Femur (tissue), 1 donor: Measurements from ENCODE around the gene IFT88.

Experiments used
- DNase-seq: peaks from one replicate; pipeline ENCODE4 v3.0.0-alpha.2; 2017

IFT88 gene

DNA sequence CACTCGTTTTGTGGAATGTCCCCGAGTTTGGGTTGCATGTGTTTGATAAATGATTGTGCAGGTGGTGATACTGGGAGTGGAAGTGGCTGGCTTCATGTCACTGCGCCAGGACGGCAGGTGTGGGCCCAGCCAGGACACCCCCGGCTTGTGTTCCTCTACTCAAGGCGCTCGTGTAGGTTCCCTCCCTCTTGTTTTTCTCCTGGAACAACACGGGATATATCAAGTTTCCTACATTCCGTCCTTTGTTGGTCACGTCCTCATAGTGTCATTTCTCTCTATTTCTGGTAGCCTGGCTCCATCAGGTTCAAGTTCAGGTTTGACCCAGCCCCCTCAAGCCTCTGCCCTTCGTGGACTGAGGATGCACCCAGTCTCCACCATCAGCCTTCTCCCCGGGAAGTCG is 152.8 kb downstream of the IFT88 start:
- no peak for DNase-seq

DNA sequence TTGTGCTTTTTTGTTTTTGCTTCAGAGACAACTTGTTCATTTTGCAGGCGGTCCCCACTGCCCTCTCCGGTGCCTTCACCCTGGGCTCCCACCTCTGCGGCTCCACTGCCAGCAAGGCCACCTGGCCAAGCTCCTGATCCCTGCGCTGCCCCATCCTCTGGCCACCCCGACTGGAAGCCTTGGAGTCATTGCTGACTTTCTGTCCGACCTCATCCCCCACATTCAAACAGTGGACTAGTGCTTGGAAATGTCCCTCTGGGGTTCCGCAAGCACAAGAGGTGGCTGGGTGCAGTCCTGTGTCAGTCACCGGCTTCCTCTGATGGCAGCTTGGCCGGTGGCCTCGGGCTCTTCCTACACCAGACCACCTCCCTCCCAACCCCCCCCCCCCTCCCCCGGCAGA is 153.5 kb downstream of the IFT88 start:
- DNase-seq: no peak

DNA sequence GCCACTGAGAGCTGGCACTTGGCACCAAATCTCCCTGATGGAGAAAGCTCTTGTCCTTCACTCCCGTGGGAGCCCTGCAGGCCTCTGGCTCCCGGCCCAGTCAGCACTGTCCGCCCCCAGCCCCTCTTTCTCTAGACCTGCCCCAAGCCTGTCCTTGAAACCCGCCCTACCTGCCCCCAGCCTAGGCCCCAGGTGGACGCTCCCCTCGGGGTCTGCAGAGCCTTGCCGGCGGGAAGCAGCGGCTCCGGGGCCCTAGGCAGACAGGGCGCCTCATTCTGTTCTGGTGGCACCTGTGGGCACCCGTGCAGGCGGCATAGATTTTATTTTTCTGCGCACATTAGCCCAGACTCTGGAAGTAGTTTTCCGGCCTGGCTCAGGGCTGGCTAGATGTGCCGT is 154.1 kb downstream of the IFT88 start:
- DNase-seq: no peak

DNA sequence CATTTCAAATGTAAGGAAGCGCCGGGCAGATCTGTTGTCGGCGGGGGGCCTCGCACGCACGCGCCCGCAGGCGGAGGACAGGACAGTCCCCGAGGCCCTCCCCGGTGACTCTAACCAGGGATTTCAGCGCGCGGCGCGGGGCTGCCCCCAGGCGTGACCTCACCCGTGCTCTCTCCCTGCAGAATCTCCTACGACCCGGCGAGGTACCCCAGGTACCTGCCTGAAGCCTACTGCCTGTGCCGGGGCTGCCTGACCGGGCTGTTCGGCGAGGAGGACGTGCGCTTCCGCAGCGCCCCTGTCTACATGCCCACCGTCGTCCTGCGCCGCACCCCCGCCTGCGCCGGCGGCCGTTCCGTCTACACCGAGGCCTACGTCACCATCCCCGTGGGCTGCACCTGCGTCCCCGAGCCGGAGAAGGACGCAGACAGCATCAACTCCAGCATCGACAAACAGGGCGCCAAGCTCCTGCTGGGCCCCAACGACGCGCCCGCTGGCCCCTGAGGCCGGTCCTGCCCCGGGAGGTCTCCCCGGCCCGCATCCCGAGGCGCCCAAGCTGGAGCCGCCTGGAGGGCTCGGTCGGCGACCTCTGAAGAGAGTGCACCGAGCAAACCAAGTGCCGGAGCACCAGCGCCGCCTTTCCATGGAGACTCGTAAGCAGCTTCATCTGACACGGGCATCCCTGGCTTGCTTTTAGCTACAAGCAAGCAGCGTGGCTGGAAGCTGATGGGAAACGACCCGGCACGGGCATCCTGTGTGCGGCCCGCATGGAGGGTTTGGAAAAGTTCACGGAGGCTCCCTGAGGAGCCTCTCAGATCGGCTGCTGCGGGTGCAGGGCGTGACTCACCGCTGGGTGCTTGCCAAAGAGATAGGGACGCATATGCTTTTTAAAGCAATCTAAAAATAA is 154.7 kb downstream of the IFT88 start:
- no peak for DNase-seq

DNA sequence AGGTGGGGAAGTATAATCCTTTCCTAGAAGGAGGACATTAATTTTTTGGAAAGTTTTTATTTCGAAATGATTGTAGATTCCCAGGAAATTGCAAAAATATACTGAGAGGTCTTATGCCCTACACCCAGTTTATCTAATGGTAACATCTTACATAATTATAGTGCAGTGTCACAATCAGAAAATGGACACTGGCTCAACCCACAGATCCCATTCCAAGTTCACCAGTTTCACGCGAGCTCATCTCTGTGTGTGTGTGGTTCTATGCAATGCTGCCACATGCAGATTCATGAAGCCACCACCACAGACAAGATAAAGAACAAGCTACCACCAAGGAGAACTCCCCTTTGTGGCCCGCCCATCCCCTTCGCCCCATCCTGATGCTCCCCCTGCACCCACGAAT is 160.9 kb downstream of the IFT88 start:
- DNase-seq: no peak

DNA sequence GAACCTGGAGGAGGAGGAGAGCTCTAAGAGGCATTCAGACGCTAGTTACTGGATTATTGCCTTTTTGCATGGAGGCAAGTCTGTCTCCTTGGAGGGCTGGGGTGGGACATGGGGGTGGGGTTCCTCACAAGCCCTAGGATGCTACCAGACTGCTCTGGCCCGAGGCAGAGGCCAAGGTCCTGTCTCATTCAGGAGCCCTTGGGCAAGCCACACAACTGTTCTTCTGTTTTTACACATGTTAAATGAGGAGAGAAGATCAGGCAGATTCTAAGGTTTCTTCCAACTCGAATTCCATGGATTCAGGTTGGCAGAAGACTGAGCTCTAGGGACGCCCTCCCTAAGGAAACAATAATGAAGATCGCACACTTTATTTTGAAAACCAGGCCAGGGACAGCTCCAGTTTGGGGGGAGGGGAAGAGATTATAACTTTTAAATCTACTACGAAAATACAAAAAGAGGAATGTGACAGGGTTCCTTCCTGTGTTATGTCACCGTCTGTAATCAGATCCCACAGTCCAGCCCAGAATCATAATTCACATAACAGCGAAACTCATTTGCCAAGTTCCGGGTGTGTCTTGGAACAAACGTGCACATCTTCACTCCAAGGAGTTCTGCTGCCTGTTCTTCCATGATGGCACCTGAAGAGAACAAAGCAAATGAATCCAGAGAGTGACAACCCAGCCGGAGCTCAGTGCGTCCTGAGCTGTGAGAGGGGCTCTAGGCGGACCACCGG is 161.8 kb downstream of the IFT88 start:
- DNase-seq: peak; percentile 66

DNA sequence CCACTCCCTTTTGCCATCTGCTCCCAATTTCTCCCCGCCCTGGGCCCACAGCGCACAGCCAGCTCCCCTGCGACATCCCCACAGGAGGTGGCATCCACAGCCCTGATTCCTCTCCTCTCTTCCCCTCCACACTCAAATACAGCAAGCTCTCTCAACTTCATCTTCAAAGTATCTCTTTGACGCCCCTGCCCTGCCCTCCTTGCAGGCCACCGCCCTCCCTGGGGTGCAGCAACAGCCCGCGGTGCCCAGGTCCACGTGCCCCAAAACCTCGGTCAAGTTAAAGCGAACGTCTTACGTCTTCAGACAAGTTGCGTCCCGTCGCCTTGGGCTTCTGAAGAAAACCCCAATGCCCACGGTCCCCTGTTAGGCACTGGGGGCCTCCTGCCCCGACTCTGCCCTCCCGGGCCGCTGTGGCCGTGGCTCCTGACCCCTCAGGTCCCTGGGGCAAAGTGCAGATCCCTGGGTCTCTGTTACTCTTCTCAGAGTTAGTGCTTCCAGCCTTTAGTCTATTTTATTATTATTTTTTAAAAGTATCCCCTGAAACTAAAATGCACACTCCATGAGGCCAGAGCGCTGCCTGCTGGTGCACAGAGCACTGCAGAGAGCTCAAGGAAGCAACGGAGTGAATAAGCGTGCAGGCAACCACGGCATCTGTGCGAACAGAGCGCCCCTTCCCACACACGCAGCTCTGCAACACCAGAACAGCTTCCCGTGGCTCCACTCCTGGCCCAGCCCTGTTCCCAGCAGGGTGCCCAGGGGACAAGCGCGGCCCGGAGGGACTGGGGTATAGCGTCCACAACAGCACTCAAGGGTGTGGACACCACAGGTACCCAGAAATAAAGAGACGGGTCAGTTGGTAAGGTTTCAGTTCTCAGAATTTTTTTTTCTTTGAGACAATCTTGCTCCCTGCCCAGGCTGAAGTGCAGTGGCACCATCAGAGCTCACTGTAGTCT is 163.0 kb downstream of the IFT88 start:
- DNase-seq: no peak

DNA sequence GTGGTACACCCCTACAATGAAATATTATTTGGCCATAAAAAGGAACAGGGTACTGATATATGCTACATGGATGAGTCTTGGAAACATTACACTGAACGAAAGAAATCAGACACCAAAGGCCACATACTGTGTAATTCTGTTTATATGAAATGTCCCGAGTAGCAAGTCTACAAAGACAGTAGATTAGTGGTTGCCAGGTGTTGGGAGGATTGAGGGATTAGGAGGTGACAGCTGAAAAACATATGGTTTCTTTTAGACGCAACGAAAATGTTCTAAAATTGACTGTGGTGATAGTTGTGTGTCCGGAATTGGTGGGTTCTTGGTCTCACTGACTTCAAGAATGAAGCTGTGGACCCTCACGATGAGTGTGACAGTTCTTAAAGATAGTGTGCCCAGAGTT is 171.7 kb downstream of the IFT88 start:
- DNase-seq: no peak

DNA sequence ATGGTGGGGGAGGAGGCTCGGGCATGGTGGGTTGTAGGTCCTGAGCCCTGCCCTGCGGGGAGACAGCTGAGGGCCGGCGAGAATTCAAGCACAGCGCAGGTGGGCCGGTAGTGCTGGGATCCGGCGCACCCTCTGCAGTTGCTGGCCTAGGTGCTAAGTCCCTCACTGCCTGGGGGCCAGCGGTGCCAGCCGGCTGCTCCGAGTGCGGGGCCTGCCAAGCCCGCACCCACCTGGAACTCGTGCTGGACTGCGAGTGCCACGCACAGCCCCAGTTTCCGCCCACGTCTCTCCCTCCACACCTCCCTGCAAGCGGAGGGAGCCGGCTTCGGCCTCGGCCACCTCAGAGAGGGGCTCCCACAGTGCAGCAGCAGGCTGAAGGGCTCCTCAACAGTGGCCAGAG is 173.1 kb downstream of the IFT88 start:
- no peak for DNase-seq
